A549 (cell line): Measurements from ENCODE around the gene UTF1. TPM values are rescaled to one million over a fixed set of nuclear protein-coding genes. Genes with fewer than 3 reads are reported as not detected.

Source experiments
- ATAC-seq, 2 experiments: fragments of 200-7000 bp in 1 of 2; fragments of >200 bp in 1 of 2; cut with Nextera tagmentation in 1 of 2; cut with Tn5 transposase in 1 of 2; 3 replicates each; pipeline versions ENCODE4 v1.8.0 to v1.9.1; 2018 to 2020; ENCODE audit warnings: mild to moderate bottlenecking in 1 of 2, moderate library complexity in 1 of 2
- CTCF ChIA-PET: fragments of 300-600 bp; sonication (Branson Sonifier 250); formaldehyde crosslinking; extraction: SDS; loops from one replicate; lab custom pipeline; 2021; ENCODE audit warnings: antibody characterized with exemption, inconsistent platforms; lab: Yijun Ruan, JAX
- POLR2A ChIA-PET: fragments of 350-600 bp; formaldehyde crosslinking; extraction: SDS; loops from one replicate; lab custom pipeline; 2021; ENCODE audit warnings: antibody characterized with exemption, inconsistent platforms; lab: Yijun Ruan, JAX
- DNase-seq, 2 experiments: peaks; one replicate each; pipeline versions ENCODE4 v3.0.0 to v3.0.0-alpha.2; 2011 to 2016; ENCODE audit warnings: low read depth in 1 of 2, low spot score in 1 of 2
- FAIRE-seq: peaks from 2 replicates; lab custom pipeline; 2011; peaks lifted over from hg19 to GRCh38; lab: Jason Lieb, UNC
- H3K27ac ChIP-seq, 2 experiments: fragments of >200 bp; sonication (Bioruptor Twin); formaldehyde crosslinking; 3 replicates each; pipeline ENCODE4 v1.5.1; 2016 to 2017
- H3K4me1 ChIP-seq: fragments of >200 bp; sonication (Bioruptor Twin); formaldehyde crosslinking; 3 replicates; pipeline ENCODE4 v1.6.1; 2016
- H3K4me2 ChIP-seq: fragments of >200 bp; sonication (Bioruptor Twin); formaldehyde crosslinking; 3 replicates; pipeline ENCODE4 v1.6.1; 2016
- H3K4me3 ChIP-seq: fragments of >200 bp; sonication (Bioruptor Twin); formaldehyde crosslinking; 3 replicates; pipeline ENCODE4 v1.5.1; 2016
- H3K9me3 ChIP-seq: fragments of >200 bp; sonication (Bioruptor Twin); formaldehyde crosslinking; 3 replicates; pipeline ENCODE4 v1.6.1; 2016
- BHLHE40 ChIP-seq: IDR thresholded peaks from 2 replicates; pipeline ENCODE4 v1.6.1; 2012; ENCODE audit warnings: low read depth, low read length, inconsistent platforms
- CBX2 ChIP-seq: fragments of 200-600 bp; sonication (generic); IDR thresholded peaks from 2 replicates; pipeline ENCODE4 v1.6.1; 2016; ENCODE audit warnings: low read depth, mild to moderate bottlenecking, borderline replicate concordance
- CBX8 ChIP-seq: fragments of 200-600 bp; sonication (generic); IDR thresholded peaks from 2 replicates; pipeline ENCODE4 v1.6.1; 2016
- CEBPB ChIP-seq, 2 experiments: fragments of >200 bp in 1 of 2; sonication (Bioruptor Twin) in 1 of 2; formaldehyde crosslinking in 1 of 2; IDR thresholded peaks; 2 replicates each; pipeline ENCODE4 v1.6.1; 2012 to 2016
- EHF ChIP-seq: fragments of 250-450 bp; sonication (Bioruptor Pico); IDR thresholded peaks from 2 replicates; pipeline ENCODE4 v1.5.0; 2020; ENCODE audit warnings: mild to moderate bottlenecking
- EP300 ChIP-seq, 2 experiments: fragments of >200 bp; sonication (Bioruptor Twin); formaldehyde crosslinking; IDR thresholded peaks; 2 replicates in 1 of 2; 3 replicates in 1 of 2; pipeline ENCODE4 v1.6.1; 2016 to 2017
- FOSB ChIP-seq: fragments of 250-450 bp; sonication (Bioruptor Pico); IDR thresholded peaks from 2 replicates; pipeline ENCODE4 v1.5.0; 2020; ENCODE audit warnings: mild to moderate bottlenecking, moderate library complexity
- GATA3 ChIP-seq: IDR thresholded peaks from 2 replicates; pipeline ENCODE4 v1.6.1; 2012; ENCODE audit warnings: borderline replicate concordance
- HEYL ChIP-seq: fragments of 250-450 bp; sonication (Bioruptor Pico); IDR thresholded peaks from 2 replicates; pipeline ENCODE4 v1.8.0; 2021; ENCODE audit warnings: mild to moderate bottlenecking, moderate library complexity
- KDM1A ChIP-seq: fragments of 200-600 bp; sonication (generic); IDR thresholded peaks from 2 replicates; pipeline ENCODE4 v1.6.1; 2016; ENCODE audit warnings: low read depth, mild to moderate bottlenecking
- KDM5A ChIP-seq: fragments of 200-600 bp; sonication (generic); IDR thresholded peaks from 2 replicates; pipeline ENCODE4 v1.6.1; 2016; ENCODE audit warnings: antibody characterized with exemption, mild to moderate bottlenecking
- MAZ ChIP-seq: fragments of 150-350 bp; IDR thresholded peaks from 2 replicates; pipeline ENCODE4 v1.6.1; 2014; ENCODE audit warnings: antibody characterized with exemption, low read depth, low read length, borderline replicate concordance
- MYC ChIP-seq: IDR thresholded peaks from 2 replicates; pipeline ENCODE4 v1.6.1; 2012; ENCODE audit warnings: mild to moderate bottlenecking, inconsistent platforms, low read length, improper control_type of control experiment, borderline replicate concordance
- NPAS2 ChIP-seq: fragments of 250-450 bp; sonication (Bioruptor Pico); IDR thresholded peaks from 2 replicates; pipeline ENCODE4 v1.8.0; 2022; ENCODE audit warnings: mild to moderate bottlenecking, moderate library complexity, borderline replicate concordance
- NR3C1 ChIP-seq: fragments of >200 bp; sonication (Bioruptor Twin); formaldehyde crosslinking; IDR thresholded peaks from 3 replicates; pipeline ENCODE4 v1.6.1; 2017
- RAD21 ChIP-seq, 2 experiments: fragments of >200 bp in 1 of 2; sonication (Bioruptor Twin) in 1 of 2; formaldehyde crosslinking in 1 of 2; IDR thresholded peaks in 1 of 2; conservative IDR thresholded peaks in 1 of 2; 2 replicates in 1 of 2; 3 replicates in 1 of 2; pipeline ENCODE4 v1.6.1; 2012 to 2018; ENCODE audit warnings: inconsistent platforms in 1 of 2
- RNF2 ChIP-seq: fragments of 200-600 bp; sonication (generic); IDR thresholded peaks from 2 replicates; pipeline ENCODE4 v1.6.1; 2016; ENCODE audit warnings: low read depth, mild to moderate bottlenecking, antibody characterized with exemption, moderate library complexity, borderline replicate concordance
- SREBF2 ChIP-seq: fragments of 450-650 bp; IDR thresholded peaks from 2 replicates; pipeline ENCODE4 v1.6.1; 2014; ENCODE audit warnings: mild to moderate bottlenecking, moderate library complexity
- TP53 ChIP-seq: fragments of 250-450 bp; sonication (Bioruptor Pico); IDR thresholded peaks from 2 replicates; pipeline ENCODE4 v1.5.0; 2021; ENCODE audit warnings: mild to moderate bottlenecking, moderate library complexity
- ZFP36 ChIP-seq: fragments of 450-650 bp; IDR thresholded peaks from 2 replicates; pipeline ENCODE4 v1.6.1; 2014; ENCODE audit warnings: borderline replicate concordance; ENCODE audit not compliant: partially characterized antibody
- ZNF302 ChIP-seq: fragments of 250-450 bp; sonication (Bioruptor Pico); IDR thresholded peaks from 2 replicates; pipeline ENCODE4 v1.9.0; 2021; ENCODE audit warnings: inconsistent platforms, mild to moderate bottlenecking, moderate library complexity
- WGBS: methylation state at CpG from one replicate; pipeline ENCODE4 v1.1.6; 2017; ENCODE audit errors: missing lambda C conversion rate; 5-methylcytosine and 5-hydroxymethylcytosine counted together
- polyA plus RNA-seq, 4 experiments: library from polyadenylated mRNA; depleted of rRNA in 3 of 4; stranded (reverse); fragments of >200 nt; fragmentation: RNase III in 1 of 4; extraction: RNeasy Plus Mini Kit Qiagen cat#74134 plus additional on column Dnase treatment in 1 of 4; gene quantifications; 2 replicates in 3 of 4; 3 replicates in 1 of 4; pipeline ENCODE4 v1.2.3, GENCODE V29; 2011 to 2017
- TF ChIP-seq, protein P1 (sequence below): fragments of >200 bp; sonication (Bioruptor Twin); formaldehyde crosslinking; IDR thresholded peaks from 2 replicates; pipeline ENCODE4 v1.6.1; 2016
- TF ChIP-seq, protein P2 (sequence below): IDR thresholded peaks from 2 replicates; pipeline ENCODE4 v1.6.1; 2012; ENCODE audit warnings: low read depth, borderline replicate concordance
- TF ChIP-seq, protein P3 (sequence below): fragments of 450-650 bp; IDR thresholded peaks from 2 replicates; pipeline ENCODE4 v1.6.1; 2014; ENCODE audit warnings: antibody characterized with exemption

UTF1 gene
- polyA plus RNA-seq, 2 of the 4 experiments (the other 2 are of a cell fraction): not detected

DNA sequence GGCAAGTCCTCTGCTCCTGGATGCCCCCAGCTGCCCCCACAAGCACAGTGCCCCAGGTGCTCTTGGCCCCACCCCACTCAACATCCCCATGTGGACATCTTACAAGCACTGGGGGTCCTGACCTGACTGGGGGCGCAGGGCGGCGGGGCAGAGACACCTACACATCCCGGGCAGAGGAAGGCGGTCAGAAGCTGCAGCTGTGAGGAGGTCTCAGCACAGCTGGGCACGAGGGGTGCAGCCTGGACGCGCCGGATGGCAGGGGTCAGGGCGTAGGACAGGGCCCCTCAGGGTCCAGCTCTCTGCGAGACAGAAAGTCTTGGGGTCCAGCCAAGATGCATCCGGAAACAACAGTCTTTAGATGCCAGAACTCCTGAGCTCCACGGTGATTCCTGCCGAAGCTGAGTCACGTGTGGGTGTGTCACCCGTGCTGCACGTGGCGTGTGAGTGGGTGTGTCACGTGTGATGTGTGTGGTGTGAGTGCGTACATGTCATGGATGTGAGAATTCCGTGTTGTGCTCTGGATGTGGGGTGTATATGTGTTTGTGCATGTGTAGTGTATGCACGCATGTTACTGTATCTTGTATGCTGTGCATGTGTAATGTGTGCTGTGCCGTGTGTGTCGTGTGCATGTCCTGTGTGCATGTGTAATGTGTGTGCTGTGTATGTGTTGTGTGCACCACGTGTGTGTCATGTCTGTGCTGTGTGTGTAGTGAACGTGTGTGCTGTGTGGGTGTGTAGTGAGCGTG, 12.8 kb downstream of the UTF1 start:
- no peak overlapping the region for H3K27ac ChIP-seq
- WGBS: 57% methylated on average over 26 of the region's 27 CpGs
- ChIA-PET POLR2A (no interaction called here), CTCF (interaction anchor here (2.0 kb wide), 1 partner anchor 15 kb away, joined by 13 read pairs; no protein-coding TSS in a partner anchor)
- no peak overlapping the region for H3K4me2 ChIP-seq
- TF ChIP-seq CEBPB (IDR thresholded peaks at IDR 0.05) (no peak), ZNF302 (no peak), BHLHE40 (peak; percentile 21), HEYL (CRISPR knock-in tag) (no peak), GATA3 (no peak), KDM1A (no peak), KDM5A (no peak), EP300 (IDR thresholded peaks at IDR 0.05) (no peak), MAZ (no peak), EHF (no peak), MYC (no peak), NPAS2 (CRISPR knock-in tag) (peak; percentile 57), FOSB (CRISPR knock-in tag) (no peak), RNF2 (no peak), NR3C1 (no peak), ZFP36 (no peak), CBX2 (no peak), SREBF2 (no peak), RAD21 (conservative IDR thresholded peaks at IDR 0.05 in 1 of 2, IDR thresholded peaks at IDR 0.05 in 1 of 2) (no peak)
- TF ChIP-seq, protein P1, sequence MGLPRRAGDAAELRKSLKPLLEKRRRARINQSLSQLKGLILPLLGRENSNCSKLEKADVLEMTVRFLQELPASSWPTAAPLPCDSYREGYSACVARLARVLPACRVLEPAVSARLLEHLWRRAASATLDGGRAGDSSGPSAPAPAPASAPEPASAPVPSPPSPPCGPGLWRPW: no peak
- TF ChIP-seq, protein P2, sequence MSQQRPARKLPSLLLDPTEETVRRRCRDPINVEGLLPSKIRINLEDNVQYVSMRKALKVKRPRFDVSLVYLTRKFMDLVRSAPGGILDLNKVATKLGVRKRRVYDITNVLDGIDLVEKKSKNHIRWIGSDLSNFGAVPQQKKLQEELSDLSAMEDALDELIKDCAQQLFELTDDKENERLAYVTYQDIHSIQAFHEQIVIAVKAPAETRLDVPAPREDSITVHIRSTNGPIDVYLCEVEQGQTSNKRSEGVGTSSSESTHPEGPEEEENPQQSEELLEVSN: no peak
- TF ChIP-seq, protein P3, sequence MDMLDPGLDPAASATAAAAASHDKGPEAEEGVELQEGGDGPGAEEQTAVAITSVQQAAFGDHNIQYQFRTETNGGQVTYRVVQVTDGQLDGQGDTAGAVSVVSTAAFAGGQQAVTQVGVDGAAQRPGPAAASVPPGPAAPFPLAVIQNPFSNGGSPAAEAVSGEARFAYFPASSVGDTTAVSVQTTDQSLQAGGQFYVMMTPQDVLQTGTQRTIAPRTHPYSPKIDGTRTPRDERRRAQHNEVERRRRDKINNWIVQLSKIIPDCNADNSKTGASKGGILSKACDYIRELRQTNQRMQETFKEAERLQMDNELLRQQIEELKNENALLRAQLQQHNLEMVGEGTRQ: peak; percentile 85
- DNase-seq (no peak), FAIRE-seq (no peak), ATAC-seq (no peak)
- peaks cover 8% of the 10 kb centered on the region for H3K4me1 ChIP-seq
- H3K9me3 ChIP-seq: no peaks in the 10 kb centered on the region
- no peak overlapping the region for H3K4me3 ChIP-seq

DNA sequence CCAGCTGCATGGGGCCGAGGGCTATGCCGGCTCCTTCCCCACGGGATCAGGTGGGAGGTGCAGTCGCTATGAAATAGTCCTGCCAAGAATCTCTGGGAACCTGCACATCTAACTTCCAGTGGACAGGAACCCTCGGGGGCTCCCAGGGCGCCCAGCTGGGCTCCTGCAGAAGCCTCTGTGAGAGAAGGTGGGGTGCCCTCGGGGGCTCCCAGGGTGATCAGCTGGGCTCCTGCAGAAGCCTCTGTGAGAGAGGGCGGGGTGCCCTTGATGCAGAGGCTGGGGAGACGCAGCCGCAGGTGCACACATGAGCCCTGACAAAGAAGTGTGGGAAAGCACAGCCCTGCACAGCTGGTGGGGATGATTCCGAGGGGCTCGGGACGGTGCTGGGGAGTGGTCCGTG, 13.6 kb downstream of the UTF1 start:
- Histone ChIP-seq H3K4me3 (no peak overlapping the region), H3K4me1 (peaks cover 8% of the 10 kb centered on the region), H3K4me2 (no peak overlapping the region), H3K27ac (no peak overlapping the region), H3K9me3 (no peaks in the 10 kb centered on the region)
- FAIRE-seq (no peak), DNase-seq (no peak), ATAC-seq (no peak)
- CTCF ChIA-PET: no interaction called here
- 69% methylated on average over 9 of the region's 14 CpGs for WGBS
- POLR2A ChIA-PET: no interaction called here
- TF ChIP-seq CEBPB (IDR thresholded peaks at IDR 0.05) (no peak), TP53 (no peak), CBX8 (no peak), MAZ (no peak)
